Middle frontal gyrus (tissue), 1 donor: Measurements from ENCODE around the gene CYP1A2.

Source experiments
- DNase-seq: peaks from one replicate; pipeline ENCODE4 v3.0.0-alpha.2; 2015; ENCODE audit warnings: low spot score; ENCODE audit errors: extremely low spot score

CYP1A2 gene

GRCh38 chr15:74788683-74789151 is 40.1 kb downstream of the CYP1A2 start:
- no peak for DNase-seq

- no peak for DNase-seq
Measured at GRCh38 chr15:74789171-74789631, 40.6 kb downstream of the CYP1A2 start.

- no peak for DNase-seq
Measured at GRCh38 chr15:74789741-74790079, 41.1 kb downstream of the CYP1A2 start.

GRCh38 chr15:74790080-74790916 is 41.7 kb downstream of the CYP1A2 start:
- no peak for DNase-seq

GRCh38 chr15:74791007-74791406 is 42.4 kb downstream of the CYP1A2 start:
- DNase-seq: no peak

- DNase-seq: no peak
Measured at GRCh38 chr15:74791667-74792066, 43.0 kb downstream of the CYP1A2 start.

- DNase-seq: no peak
Measured at GRCh38 chr15:74792227-74793016, 43.8 kb downstream of the CYP1A2 start.

GRCh38 chr15:74793135-74794028 is 44.7 kb downstream of the CYP1A2 start:
- no peak for DNase-seq

- no peak for DNase-seq
Measured at GRCh38 chr15:74794248-74794969, 45.8 kb downstream of the CYP1A2 start.

- no peak for DNase-seq
Measured at GRCh38 chr15:74794970-74795349, 46.3 kb downstream of the CYP1A2 start.

GRCh38 chr15:74795966-74796625 is 47.5 kb downstream of the CYP1A2 start:
- DNase-seq: no peak

- DNase-seq: no peak
Measured at GRCh38 chr15:74798388-74799254, 50.0 kb downstream of the CYP1A2 start.

- DNase-seq: no peak
Measured at GRCh38 chr15:74799255-74799855, 50.7 kb downstream of the CYP1A2 start.

GRCh38 chr15:74799856-74800558 is 51.4 kb downstream of the CYP1A2 start:
- no peak for DNase-seq

- DNase-seq: no peak
Measured at GRCh38 chr15:74800559-74801094, 52.0 kb downstream of the CYP1A2 start.

GRCh38 chr15:74801311-74801997 is 52.8 kb downstream of the CYP1A2 start:
- no peak for DNase-seq

- DNase-seq: no peak
Measured at GRCh38 chr15:74802290-74802689, 53.6 kb downstream of the CYP1A2 start.
